ENCODE data around the gene MPPED1.

DNA sequence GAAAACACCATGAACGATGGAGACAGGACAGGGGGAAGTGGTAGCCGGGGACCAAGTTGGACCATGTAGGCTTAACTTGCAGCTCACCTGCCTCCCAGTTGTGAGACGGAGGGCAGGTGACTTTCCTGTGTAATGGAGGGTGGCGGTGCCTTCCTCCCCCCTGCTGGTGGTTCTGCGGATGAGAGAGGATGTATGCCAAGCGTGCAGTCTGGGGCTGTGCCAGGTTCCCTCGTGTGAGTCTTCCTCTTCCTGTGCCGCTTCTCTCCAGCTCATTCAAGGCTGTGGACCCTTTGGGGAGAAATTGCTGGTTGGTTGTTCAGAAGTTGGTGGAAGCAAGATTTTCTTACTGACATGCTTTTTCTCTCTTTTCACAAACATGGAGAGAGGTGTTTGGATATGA is 35.1 kb downstream of the MPPED1 start:
- TF ChIP-seq, protein P1, sequence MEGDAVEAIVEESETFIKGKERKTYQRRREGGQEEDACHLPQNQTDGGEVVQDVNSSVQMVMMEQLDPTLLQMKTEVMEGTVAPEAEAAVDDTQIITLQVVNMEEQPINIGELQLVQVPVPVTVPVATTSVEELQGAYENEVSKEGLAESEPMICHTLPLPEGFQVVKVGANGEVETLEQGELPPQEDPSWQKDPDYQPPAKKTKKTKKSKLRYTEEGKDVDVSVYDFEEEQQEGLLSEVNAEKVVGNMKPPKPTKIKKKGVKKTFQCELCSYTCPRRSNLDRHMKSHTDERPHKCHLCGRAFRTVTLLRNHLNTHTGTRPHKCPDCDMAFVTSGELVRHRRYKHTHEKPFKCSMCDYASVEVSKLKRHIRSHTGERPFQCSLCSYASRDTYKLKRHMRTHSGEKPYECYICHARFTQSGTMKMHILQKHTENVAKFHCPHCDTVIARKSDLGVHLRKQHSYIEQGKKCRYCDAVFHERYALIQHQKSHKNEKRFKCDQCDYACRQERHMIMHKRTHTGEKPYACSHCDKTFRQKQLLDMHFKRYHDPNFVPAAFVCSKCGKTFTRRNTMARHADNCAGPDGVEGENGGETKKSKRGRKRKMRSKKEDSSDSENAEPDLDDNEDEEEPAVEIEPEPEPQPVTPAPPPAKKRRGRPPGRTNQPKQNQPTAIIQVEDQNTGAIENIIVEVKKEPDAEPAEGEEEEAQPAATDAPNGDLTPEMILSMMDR (IDR thresholded peaks at IDR 0.05; ENCODE audit: borderline replicate concordance, extremely low read depth, low read length, poor library complexity, severe bottlenecking): no peak
- TF ChIP-seq EZH2 (IDR thresholded peaks at IDR 0.05; ENCODE audit: borderline replicate concordance, low read depth, low read length, severe bottlenecking): no peak
